GM21619 (cell line): ENCODE results near the gene FOXO4.

Experiments used
- ATAC-seq: cut with Tn5 transposase; IDR thresholded peaks from one replicate; pipeline ENCODE4 v1.9.1; 2021; ENCODE audit not compliant: unreplicated experiment

FOXO4 gene

DNA sequence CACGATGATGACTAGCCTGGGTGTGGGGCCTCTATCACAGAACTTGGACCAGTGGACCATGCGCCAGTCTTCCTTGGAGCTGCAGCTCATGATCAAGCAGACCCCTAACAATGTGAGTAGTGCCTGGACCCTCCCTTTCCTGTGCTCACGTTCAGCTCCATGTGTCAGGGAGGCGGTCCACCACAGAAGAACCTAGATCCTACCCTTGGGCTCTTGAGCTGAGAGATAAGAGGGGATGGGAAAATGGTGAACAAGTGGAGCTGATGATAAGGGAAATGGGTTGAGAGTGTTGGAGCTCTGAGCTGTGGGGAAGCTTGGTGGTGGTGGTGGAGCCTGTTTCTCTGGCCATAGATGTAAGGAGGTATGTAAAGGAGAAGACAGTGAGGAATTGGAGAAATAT lies 35.9 kb downstream of the FOXO4 start:
- no peak for ATAC-seq

DNA sequence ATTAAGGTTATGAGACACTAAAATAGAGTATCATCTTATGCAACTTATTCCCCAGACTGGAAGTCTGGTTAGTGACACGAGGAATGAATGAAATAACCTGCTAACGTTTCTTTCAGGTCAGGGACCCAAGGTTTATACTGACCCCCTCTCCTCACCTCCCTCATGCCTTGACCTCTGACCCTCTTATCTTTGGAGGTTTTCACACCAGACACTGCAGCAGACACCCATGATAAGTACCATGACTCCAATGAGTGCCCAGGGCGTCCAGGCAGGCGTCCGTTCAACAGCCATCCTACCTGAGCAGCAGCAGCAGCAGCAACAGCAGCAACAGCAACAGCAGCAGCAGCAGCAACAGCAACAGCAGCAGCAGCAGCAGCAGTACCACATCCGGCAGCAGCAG lies 44.8 kb downstream of the FOXO4 start:
- ATAC-seq: no peak

DNA sequence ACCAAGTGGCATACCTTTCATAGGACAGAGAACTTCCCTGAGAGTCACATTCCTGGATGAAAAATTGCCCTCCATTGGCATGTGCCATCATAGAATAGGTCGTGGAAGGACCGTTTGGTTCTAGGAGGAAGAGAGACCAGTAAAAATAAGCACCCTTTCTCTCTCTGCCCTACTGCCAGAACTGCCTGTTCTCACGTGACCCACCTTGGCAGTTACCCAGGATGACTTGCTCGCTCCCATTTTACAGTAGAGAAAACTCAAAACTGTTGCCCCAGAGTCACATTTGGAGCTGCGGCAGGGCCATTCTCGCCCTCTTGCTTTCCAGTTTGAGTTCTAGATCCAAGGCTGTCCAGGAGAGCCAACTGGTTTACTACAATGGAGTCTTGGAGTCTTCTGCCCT lies 47.9 kb downstream of the FOXO4 start:
- ATAC-seq: no peak

DNA sequence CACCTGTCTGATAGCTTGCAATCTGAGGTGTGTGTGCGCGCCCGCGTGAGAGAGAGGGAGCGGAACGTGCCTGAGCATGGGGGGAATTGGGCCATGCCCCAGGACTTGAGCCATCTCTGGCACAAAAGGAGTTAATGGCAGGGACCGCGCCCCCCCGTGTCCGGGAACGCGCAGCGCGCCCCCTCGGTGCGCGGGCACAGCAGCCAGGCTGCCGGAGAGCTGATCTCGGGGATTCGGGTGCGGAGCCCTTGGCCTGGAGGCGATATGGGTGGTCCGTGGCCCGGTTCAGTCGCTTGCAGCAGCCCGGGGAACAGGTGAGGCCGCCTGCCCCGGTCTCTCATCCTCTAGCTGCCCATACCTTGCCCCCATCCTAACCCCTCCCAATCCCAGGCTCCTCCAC lies 49.0 kb downstream of the FOXO4 start, which contains the start of gene NLGN3:
TSS of gene NLGN3 (plus strand) at position 191 of the 400 bp plus-strand sequence. CDS start 2,909 bp downstream, outside the sequence.
- ATAC-seq: no peak

DNA sequence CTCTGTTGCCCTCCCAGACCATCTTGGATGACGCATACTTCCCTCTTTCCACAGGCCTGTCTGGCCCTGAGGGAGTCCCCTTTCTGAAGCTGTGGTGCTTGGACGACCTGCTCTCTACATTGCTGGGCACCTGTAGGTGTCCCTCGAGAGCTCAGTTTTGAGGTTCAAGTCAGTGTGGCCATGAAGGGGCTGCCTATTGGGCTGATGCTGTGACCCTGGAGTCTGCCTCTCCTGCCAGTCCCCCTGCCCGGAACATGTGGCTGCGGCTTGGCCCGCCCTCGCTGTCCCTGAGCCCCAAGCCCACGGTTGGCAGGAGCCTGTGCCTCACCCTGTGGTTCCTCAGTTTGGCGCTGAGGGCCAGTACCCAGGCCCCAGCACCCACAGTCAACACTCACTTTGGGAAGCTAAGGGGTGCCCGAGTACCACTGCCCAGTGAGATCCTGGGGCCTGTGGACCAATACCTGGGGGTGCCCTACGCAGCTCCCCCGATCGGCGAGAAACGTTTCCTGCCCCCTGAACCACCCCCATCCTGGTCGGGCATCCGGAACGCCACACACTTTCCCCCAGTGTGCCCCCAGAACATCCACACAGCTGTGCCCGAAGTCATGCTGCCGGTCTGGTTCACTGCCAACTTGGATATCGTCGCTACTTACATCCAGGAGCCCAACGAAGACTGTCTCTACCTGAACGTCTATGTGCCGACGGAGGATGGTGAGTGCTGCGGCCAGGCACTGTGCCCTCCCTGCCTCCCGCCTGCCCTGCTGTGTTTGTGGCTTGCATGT lies 52.0 kb downstream of the FOXO4 start:
- ATAC-seq: no peak

DNA sequence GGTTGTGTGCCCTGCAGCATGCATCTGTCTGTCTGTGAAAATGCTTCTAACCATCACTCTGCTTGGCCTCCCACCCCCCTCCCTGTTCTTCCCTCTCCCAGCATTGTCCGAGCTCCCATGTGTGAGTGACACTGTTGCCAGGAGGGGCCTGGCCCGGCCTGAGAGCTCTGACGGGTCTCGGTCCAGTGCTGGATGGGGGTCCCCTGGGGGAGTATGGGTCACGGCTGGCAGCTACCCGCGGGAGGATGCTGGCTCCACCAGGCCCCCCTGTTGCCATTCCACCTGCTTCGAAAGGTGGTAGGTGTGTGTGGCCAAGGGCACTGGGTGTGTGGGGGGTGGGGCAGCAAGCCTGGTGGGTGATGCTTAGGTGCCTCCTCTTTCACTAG lies 52.6 kb downstream of the FOXO4 start:
- no peak for ATAC-seq

DNA sequence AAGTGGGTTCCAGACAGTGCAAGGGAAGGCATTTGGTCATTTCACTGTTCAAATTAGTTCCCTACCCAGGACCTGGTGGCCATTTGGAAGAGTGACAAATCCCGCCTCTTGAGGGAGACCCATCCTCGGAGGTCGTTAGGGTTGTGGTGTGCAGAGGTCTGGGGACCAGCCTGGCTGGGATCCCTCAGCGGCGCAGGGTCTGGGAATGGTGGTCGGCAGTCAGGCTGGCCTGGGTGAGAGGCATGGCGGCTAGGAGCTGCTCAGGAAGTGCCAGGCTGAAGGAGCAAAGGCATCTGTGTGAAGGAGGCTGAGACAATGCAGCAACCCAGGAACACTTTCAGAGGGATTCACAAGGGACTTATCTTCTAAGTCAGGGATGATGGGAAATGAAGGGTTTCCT lies 55.7 kb downstream of the FOXO4 start:
- no peak for ATAC-seq
